Measurements from ENCODE around the gene ILK.

Gene ILK

DNA sequence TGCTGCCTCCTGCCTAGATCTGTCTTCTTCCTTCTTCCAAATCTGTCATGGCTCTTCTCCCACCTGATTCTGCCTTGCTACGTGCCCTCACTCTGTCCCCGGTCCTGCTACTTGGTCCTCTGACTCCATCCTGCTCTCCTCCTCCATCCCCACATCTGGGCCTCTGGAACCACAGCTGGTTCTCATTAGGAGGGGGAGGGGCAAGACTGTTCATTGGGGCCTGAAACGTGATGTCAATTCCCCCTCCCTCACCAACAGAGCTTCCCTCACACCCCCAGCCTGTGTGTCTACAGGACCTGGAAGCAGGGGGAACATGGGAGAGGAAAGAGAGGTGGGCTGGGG, 43.0 kb downstream of the ILK start:
- peak; percentile 44 for DNase-seq (ENCODE audit: low read depth)
- no peak overlapping the region for H3K4me3 ChIP-seq (replicated peaks; ENCODE audit: low read depth, low read length)
- TF ChIP-seq, protein P1, sequence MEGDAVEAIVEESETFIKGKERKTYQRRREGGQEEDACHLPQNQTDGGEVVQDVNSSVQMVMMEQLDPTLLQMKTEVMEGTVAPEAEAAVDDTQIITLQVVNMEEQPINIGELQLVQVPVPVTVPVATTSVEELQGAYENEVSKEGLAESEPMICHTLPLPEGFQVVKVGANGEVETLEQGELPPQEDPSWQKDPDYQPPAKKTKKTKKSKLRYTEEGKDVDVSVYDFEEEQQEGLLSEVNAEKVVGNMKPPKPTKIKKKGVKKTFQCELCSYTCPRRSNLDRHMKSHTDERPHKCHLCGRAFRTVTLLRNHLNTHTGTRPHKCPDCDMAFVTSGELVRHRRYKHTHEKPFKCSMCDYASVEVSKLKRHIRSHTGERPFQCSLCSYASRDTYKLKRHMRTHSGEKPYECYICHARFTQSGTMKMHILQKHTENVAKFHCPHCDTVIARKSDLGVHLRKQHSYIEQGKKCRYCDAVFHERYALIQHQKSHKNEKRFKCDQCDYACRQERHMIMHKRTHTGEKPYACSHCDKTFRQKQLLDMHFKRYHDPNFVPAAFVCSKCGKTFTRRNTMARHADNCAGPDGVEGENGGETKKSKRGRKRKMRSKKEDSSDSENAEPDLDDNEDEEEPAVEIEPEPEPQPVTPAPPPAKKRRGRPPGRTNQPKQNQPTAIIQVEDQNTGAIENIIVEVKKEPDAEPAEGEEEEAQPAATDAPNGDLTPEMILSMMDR (IDR thresholded peaks at IDR 0.05; ENCODE audit: low read length, missing control alignments): no peak

- no peak overlapping the region for H3K4me3 ChIP-seq (replicated peaks; ENCODE audit: low read depth, low read length)
- TF ChIP-seq, protein P1 (IDR thresholded peaks at IDR 0.05; ENCODE audit: low read length, missing control alignments): no peak
- DNase-seq (ENCODE audit: low read depth): peak; percentile 52
These were observed 43.5 kb downstream of the ILK start for GRCh38 chr11:6646918-6647679.

DNA sequence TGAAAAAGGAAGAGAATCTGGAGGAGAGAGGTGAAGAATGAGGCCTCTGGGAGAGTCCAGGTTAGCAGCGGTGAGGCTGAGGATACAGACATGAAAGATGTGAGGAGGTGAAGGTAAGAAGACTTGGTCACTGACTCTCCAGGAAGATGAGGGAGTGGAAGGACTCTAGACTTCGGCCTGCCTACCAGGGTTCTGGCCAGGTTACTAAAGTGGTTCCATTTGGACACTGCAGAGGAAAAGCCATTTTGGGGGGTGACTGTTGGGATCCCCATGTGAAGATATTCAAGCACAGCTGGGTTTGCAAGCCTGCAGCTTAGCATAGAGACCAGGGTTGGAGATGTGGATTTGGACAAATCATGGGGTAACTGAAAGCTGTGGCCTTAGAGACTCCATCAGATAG, 44.3 kb downstream of the ILK start:
- TF ChIP-seq, protein P1 (IDR thresholded peaks at IDR 0.05; ENCODE audit: low read length, missing control alignments): no peak
- DNase-seq (ENCODE audit: low read depth): no peak
- H3K4me3 ChIP-seq (replicated peaks; ENCODE audit: low read depth, low read length): no peak overlapping the region

DNA sequence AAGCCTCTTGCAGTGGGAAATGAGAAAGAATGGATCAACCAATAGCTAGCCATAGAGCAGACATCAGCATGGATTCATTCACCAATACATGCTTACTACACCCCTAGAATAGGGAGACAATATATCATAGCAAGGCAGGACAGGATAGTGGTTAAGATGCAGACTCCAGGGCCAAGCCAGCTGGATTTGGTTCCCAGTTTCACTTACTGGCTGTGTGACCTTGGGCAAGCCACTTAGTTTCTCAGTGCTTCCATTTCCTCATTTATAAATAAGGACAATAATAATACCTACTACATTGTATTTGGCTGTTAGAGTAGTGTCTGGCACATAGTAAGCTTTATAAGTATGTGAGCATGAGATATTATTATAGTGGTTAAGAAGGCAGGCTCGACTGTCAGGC, 44.9 kb downstream of the ILK start:
- H3K4me3 ChIP-seq (replicated peaks; ENCODE audit: low read depth, low read length): no peak overlapping the region
- TF ChIP-seq, protein P1 (IDR thresholded peaks at IDR 0.05; ENCODE audit: low read length, missing control alignments): no peak
- no peak for DNase-seq (ENCODE audit: low read depth)

GRCh38 chr11:6650104-6650503, 46.5 kb downstream of the ILK start:
- TF ChIP-seq, protein P1 (IDR thresholded peaks at IDR 0.05; ENCODE audit: low read length, missing control alignments): no peak
- no peak for DNase-seq (ENCODE audit: low read depth)
- no peak overlapping the region for H3K4me3 ChIP-seq (replicated peaks; ENCODE audit: low read depth, low read length)

DNA sequence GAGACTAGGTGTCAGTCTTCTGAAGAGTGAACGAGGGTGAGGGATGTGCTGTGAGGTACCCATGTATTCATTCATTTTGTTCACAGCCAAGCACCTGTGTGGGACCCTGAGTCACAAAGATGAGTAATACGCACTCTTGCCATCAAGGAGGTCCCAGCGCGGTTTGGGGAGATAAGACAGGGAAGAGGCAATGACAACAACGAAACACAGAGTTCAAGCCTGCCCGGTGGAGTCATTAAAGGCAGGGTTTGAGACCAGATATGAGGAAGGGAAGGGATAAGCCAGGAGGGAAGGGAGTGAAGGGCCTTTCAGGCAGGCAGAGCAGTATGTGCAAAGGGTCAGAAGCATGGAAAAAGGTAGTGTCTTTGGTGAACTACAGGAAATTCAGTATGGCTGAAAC, 47.4 kb downstream of the ILK start:
- H3K4me3 ChIP-seq (replicated peaks; ENCODE audit: low read depth, low read length): no peak overlapping the region
- DNase-seq (ENCODE audit: low read depth): no peak
- TF ChIP-seq, protein P1 (IDR thresholded peaks at IDR 0.05; ENCODE audit: low read length, missing control alignments): no peak

GRCh38 chr11:6652182-6652581, 48.6 kb downstream of the ILK start:
- TF ChIP-seq, protein P1 (IDR thresholded peaks at IDR 0.05; ENCODE audit: low read length, missing control alignments): no peak
- H3K4me3 ChIP-seq (replicated peaks; ENCODE audit: low read depth, low read length): no peak overlapping the region
- DNase-seq (ENCODE audit: low read depth): no peak
